Activated CD4-positive, alpha-beta T cell treated with anti-CD3 and anti-CD28 coated beads for 24 hours (primary cell): ENCODE data around the gene KCNIP4.

ENCODE experiments used
- DNase-seq, 2 donors: peaks; one replicate each; pipeline ENCODE4 v3.0.0-alpha.2; 2020; ENCODE audit warnings: low read depth in 2 of 2

The KCNIP4 gene

DNA sequence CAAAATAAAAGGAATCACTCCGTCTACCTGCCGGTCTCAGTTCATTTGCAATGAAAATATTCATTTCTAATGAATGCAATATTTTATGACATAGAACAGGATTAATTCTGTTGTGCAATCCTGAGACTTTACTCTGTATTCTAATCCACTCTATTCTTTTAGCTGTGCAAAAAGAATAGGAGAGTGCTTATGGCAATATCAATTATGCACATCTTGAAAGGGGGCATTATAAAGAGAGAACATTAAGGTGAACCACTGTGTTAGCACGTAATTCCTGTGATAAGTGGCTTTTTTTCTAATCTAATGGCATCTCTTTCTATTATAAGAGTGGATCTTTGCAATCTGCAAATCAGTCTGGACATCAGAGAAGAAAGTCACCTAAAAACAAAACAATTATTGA lies 99.5 kb downstream of the KCNIP4 start:
- DNase-seq = no peak

DNA sequence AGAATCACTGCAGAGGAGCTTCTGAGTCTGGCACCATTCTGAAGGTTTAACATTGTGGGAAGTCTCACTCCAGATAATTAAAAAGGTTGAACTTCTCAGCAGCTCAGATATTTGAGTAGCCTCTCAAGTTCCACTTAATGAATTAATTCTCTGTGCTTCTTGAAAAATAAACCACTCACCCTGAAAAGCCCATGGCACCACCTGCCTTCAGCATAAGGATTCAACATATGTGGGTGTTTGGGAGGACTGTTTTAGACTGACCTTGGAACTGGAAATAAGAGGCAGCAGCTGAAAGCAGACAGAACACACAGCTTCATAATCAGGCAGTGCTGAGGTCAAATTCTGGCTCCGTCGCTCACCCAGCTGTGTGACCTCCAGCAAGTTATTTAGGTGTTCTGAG lies 100.6 kb downstream of the KCNIP4 start:
- no peak for DNase-seq

DNA sequence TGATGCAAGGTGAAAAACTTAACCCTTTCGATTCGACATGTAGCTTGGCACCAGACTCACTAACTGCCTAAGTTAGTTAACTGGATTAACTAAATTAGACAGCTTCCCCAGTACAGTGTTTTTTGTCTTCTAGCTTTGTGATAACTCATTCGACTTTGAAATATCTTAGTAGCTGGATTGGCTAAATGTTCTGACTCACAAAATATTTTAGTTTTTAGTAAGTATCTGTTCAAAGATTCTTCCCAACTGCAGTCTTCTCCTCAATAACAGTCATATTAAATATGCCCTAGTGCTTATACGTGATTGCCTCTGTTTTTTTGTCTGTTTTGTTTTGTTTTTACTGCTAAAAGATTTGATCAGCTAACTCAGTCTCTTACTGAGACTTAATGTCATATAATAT lies 102.9 kb downstream of the KCNIP4 start:
- DNase-seq = no peak

DNA sequence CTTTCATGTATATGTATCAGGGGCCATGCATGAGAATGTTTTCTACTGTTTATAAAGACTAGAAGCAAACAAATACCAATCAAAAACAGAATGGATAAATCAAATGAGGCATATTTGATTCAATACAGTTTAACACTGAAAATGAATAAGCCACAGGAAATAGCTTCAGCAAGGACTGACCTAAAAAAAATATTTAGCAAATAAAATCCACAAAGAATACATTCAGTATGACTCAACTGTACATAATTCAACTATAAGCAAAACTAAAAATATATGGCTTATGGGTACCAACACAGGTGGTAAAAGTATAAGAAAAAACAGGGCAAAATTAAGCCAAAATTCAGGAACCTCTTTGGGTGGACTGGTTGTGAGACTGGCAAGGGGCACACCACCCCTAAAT lies 112.9 kb downstream of the KCNIP4 start:
- no peak for DNase-seq

DNA sequence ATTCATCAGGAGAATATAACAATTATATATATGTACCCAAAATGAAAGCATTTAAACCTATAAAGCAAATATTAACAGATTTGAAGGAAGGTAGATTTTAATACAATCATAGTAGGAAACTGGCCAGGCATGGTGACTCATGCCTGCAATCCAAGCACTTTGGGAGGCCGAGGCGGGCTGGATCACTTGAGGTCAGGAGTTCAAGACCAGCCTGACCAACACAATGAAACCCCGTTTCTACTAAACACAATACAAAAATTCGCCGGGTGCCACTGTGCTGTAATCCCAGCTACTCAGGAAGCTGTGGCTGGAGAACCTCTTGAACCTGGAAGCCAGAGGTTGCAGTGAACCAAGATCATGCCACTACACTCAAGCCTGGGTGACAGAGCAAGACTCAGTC lies 118.3 kb downstream of the KCNIP4 start:
- DNase-seq = no peak

DNA sequence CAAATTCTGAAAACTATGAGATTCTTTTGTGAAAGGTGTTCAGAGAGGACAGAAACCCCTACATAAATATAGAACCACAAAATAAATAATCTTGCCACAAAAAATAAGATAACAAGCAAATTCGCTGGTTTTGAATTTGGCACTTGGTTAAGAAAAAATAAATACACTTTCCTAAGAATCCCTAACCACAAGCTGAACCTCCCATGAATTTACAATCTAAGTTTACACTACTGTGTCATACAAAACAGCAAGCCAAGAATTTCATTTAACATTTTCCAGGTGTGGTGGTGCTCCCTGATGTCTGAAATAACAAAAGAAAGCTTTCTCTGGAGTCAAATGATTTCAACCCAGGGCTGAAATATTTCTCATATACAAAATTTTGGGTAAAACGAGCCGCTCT lies 121.0 kb downstream of the KCNIP4 start:
- DNase-seq = no peak

DNA sequence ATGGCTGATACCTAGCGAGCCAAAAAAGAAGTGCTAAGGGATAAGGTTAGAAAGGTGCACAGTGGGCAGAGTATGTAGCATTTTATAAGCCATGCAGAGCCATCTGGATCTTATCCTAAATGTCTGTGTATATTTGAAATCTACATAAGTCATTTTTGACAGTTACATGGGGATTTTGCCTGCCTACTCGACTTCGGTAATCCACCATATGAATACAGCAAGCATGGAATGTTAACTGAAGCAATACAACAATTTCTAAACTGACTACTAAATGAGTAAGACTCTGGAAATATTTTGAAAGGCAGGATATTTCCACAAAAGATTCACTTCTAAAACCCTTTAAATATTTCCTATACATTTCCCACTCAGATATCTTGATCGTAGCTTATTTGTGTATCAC lies 122.5 kb downstream of the KCNIP4 start:
- no peak for DNase-seq

DNA sequence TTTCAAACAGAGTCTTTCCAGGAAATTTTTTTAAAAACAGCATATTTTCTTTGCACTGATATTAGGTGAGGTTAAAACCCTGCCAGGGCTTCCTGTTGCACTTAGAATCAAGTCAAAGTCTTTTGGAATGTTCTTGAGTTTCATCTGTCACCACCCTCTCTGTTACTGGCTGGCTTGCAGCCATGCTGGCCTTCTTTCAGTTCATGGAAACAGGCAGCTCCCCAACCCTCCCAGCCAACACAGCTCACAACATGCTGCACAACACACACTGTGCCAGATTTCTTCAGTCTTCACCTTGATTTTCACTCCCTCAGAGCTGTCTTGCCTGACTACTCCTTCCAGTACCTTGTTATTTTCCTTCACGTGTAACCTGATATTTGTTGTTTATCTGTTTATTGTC lies 129.5 kb downstream of the KCNIP4 start:
- DNase-seq = no peak

DNA sequence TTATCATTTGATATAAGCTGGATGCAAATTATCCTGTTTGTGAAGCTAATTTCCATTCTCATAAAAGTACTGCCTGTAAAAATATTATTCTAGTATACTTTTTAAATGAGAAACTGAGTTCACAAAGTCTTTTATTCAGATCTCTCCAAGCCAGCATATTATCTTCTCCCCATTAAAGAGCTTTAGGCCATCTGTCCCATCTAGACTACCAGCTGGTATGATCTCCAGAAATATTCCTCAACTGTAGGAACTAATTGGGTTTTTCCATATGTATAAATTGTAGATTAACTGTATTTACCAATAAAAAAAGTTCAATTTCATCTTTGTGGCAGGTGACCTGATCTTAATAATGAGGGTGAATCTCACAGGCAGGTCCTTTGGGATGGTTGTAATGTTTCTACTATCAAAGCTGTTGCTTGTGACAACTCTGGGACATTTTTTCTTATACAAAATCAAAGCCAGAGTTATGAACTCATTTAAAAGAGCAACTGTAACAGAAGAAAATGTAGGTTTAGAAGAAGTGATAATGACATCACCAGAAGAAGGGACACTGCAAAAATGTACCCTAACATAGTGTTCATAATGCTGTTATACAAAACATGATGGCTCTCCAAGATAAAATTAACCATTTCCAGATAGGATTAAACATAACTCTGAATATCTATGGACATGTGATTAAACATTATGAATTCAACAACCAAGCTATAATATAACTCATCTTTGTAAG lies 132.8 kb downstream of the KCNIP4 start:
- DNase-seq = no peak

DNA sequence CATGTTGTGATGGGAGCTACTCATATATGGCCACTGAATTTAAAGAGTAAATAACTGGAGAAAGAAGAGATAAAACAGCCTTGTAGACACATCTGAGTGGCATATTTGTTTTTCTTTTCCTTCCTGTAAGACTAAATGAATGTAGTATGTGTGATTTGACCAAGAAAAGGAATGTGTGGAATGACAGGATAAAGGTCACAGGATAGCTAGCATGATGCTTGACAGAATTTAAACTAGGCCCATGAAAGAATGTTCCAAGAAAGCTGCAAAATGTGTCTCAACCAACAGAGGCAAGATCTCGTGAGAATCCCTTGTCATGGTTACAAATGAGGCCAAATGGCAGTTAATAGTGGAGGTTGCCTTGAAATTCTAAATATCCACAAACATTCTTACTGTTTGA lies 137.0 kb downstream of the KCNIP4 start:
- DNase-seq = no peak

DNA sequence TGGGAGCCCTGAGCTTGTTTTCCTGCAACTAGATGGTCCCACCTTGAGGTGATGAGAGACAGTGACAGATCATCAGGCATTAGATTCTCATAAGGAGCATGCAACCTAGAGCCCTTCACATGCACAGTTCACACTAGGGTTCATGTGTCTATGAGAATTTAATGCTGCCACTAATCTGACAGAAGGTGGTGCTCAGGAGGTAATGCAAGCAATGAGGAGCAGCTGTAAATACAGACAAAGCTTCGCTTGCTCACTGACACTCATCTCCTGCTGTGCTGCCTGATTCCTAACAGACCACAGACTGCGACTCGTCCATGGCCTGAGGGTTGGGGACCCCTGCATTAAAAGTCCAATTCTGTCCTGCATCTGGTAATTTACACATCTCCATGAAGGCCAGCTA lies 141.6 kb downstream of the KCNIP4 start:
- no peak for DNase-seq

DNA sequence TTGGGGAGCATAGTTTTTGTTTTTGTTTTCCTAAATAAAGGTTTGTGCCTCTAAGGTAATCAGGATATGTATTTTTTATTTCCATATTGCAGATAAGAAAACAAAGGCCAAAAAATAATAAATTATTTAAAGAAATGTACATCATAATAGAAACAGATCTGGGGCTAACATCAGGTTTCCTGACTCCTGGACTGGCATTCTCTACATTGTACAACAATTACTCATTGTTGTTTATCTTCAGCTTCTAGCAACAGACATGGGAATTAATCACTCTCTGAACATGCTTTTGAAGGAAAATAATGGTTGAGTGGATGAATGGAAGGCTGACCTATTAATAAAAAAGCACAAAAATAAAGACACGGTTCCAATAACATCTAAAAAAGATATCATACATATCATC lies 146.2 kb downstream of the KCNIP4 start:
- no peak for DNase-seq

DNA sequence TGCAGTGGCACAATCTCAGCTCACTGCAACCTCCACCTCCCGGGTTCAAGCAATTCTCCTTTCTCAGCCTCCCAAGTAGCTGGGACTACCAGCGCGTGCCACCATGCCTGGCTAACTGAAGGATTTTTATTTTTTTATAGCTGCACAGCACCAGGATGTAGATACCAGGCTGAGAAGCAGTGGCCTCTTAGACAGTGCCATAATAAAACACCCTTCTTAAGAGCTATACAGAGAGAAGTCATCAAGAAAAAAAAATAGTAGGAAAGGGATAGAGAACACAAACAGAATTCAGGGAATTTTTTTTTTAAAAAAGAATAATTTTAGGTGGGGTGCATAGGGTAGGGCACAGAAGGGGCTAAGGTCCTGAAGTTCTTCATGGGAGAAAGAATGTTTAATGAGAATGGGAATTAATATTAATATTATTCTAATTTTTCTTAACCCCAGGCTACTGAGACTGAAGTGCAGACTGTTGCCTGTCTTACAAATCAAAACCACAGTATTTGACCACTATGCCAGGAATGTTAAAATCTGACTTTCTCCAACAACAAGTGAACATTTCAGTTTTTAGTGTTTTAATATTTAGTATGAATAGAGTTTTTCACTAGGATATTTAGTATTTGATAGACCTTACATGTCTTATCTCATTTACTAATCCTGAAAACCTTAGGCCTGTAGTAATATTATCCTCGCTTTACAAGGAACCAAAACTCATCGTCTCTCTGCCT lies 146.7 kb downstream of the KCNIP4 start:
- no peak for DNase-seq

DNA sequence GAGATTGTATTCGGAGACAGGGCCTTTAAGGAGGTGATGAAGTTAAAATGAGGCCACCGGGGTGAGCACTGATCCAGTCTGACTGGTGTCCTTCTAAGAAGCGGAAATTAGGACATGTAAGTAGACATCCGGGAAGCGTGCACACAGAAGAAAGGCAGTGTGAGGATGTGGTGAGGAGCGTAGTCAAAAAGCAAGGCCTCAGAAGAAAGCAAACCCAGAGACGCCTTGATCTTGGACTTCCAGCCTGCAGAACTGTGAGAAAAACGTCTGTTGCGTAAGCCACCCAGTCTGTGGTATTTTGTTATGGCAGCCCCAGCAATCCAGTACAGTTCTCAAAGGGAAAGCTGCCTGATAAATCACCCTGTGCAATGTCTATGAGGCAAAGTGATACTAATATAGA lies 153.5 kb downstream of the KCNIP4 start:
- no peak for DNase-seq

DNA sequence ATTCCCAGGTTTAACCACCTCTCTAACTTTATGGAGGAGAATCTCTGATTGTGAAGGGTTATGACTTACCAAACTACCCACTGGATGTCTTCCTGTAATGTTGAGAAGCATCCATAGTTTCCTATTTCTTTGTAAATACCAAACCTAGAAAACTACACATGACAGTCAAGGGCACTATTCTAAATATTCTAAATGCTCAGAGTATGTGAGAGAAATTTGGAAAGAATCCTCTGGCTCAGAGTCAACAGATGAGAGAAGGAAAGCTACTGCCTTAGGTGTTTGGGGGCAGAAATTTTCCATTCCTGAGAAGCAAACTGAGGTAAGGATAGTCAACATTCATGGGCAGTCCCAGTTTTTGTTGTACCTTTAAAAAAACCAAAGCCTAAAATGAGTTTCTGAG lies 155.8 kb downstream of the KCNIP4 start:
- no peak for DNase-seq

DNA sequence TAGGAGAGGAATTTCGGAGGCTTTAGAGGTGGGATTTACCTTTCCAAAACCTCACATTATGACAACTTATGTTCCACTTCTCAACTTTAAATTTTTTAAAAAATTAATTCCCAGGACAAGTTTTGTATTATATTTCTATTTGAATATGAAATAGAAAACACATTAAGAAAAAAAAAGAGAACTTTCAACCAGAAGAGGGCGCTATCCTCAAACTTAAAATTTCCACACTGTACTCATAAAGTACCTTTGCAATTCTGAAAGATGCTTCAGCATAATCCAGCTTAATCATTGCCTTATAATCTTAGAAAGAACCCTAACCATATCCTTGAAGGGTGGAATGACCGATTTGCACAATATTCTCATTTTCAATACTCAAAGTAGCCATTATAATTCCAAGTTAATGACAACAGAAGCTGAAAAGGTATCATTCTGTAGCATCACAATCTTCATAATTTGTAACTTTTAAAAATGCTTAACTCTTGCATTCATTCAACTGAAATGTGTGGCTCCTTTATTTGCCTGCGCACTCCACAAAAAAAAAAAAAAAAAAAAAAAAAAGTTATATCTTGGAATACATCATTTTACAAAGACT lies 158.0 kb downstream of the KCNIP4 start:
- DNase-seq = no peak

DNA sequence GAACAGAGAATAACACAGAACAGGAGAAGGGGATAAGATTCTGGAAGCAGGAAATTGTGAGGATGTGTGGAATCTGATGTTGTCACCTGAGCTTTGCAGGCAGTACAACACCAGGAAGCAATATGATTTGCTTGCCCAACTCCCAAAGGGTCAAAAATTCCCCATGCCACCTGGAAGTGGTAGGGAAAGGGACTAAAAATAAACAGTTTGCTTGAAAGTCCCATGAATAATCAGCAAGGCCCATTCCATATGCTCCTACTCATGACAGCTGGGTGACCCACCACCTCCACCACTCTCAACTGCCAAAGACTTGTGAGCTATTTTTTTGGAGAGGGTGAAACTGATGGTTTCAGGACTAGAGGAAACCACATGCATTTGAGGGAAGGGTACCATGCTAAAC lies 168.4 kb downstream of the KCNIP4 start:
- no peak for DNase-seq

DNA sequence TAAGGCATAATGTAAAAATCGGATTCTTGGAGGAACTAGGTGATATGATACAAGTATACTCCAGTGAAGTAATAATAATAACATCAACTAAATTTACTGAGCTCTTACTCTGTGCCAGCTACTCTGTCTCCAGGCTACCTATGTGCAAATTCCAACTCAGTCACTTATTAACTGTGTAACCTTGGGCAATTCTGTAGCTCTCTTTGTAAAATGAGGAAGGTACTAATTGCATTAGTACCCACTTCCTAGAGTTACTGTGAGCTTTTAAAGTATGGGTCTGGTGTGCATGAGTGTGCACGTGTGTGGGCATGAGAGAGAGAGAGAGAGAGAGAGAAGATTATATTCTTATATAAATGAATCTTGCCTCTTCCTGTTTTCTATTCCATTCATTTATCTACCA lies 169.9 kb downstream of the KCNIP4 start:
- no peak for DNase-seq

DNA sequence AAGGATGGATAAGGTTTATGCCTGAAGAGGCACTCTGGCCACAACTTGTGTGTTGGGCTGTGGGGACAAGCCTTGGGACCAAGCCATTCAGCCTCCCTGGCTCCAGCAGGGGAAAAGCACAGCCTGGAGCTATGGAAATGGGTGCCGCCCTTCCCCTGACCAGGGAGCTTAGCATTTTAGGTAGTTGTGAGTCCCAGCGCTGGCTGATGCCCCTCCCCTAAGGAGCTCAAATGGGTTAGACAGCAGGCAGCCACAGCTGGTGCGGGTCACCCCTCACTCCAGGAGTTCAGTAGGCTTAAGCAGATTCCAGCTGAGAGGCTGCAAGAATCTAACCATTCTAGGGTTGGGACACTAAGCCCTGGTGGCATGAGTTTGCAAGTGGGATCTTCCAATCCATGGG lies 172.9 kb downstream of the KCNIP4 start:
- DNase-seq = no peak

DNA sequence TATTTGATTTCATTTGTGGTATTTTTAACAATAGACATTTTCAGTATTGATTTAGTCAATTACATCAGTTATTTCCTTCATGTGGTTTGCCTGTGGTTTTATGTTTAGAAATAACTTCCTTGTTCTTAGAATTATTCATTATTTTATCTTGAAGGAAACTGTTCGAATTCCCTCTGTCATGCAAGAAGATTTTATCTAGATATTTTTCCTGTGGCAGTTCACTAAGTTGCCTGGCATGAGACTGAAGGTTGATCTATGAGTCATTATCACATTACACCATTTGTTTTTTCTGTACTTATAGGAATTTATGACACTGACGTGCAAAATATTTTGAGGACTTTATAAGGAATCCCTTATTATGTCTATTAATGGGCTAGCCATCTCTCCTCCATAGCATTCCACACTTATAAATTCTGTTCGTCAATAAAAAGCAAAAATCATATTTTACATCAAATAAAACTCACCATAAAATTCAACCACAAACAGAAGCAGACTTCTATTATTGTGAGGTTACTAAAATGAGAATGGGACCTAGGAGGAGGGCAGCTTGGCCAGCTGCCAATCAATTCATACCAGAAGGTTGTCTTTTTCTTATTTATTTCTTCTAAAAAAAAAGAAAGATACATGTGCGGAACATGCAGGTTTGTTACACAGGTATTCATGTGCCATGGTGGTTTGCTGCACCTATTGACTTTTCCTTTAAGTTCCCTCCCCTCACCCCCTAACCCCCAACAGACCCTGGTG lies 179.0 kb downstream of the KCNIP4 start:
- no peak for DNase-seq

DNA sequence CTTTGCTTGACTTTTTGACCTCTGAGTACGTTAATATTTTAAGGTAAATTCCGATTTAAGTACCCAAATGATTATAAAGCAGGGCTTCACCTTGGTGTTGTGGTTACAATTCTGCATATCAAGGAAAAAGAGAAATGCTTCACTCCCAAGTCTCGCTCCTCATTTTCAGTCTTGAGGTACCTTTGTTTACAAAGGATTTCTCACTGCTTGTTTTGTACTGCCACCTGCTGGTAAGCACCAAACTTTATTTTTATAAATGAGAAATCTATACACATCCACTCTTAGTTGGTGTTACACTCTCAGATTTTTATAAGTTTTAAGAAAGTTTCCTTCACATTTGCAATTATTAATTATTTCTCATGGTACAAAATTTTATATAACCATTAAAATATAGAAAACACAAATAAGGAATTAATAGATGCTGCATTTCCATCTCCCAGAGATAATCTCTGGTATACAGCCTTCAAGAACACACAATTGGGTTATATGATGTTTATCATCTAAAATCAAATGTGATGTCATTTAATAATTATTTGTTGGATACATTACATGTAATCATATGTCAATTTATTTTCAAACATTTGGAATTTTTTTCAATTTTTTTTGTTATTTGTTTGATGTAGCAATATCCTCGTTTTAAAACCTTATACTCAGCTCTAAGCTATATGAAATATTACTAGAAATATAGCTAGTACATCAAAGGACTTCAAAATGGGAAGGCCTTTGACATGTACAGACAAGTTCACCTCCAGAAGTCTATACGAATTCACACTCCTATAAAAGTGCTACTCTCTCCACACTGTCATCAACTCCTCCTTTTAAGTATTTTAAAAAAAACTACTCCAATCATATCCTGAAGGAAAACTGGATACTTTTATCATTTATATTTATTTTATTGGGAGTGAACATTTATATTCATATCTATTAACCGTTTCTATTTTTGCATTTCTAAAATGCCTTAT lies 179.9 kb downstream of the KCNIP4 start:
- DNase-seq = no peak
